NCI-H1436 (cell line): ENCODE data around the gene RALGAPB.
"Not testable (repeated sequence)": the region's sequence is repeated elsewhere in the genome, so short reads cannot be mapped to it uniquely, and the experiment has no call there.

Experiments
- DNase-seq: peaks from one replicate; lab custom pipeline; 2025; lab: John Stamatoyannopoulos, UW

Gene RALGAPB

GRCh38 chr20:38472513-38473366 lies at the start of gene RALGAPB:
Gene RALGAPB (plus strand): TSS chr20:38472843. CDS start chr20:38488433, 15,590 bp downstream.
- DNase-seq = peak; percentile 99

- no peak for DNase-seq
These were observed 49.1 kb upstream of the RALGAPB start for GRCh38 chr20:38423541-38423940.

GRCh38 chr20:38424401-38424800 lies 48.2 kb upstream of the RALGAPB start:
- no peak for DNase-seq

GRCh38 chr20:38426006-38426897 lies 46.4 kb upstream of the RALGAPB start:
- DNase-seq = no peak

GRCh38 chr20:38427655-38428023 lies 45.0 kb upstream of the RALGAPB start:
- DNase-seq = no peak

- DNase-seq = no peak
These were observed 43.8 kb upstream of the RALGAPB start for GRCh38 chr20:38428800-38429199.

GRCh38 chr20:38429301-38429700 lies 43.3 kb upstream of the RALGAPB start:
- no peak for DNase-seq

- no peak for DNase-seq
These were observed 41.8 kb upstream of the RALGAPB start for GRCh38 chr20:38430679-38431325.

GRCh38 chr20:38432292-38432691 lies 40.4 kb upstream of the RALGAPB start:
- no peak for DNase-seq

GRCh38 chr20:38432870-38433269 lies 39.8 kb upstream of the RALGAPB start:
- DNase-seq = not testable (repeated sequence)

- DNase-seq = no peak
These were observed 39.2 kb upstream of the RALGAPB start for GRCh38 chr20:38433304-38433972.

- DNase-seq = no peak
These were observed 38.3 kb upstream of the RALGAPB start for GRCh38 chr20:38434301-38434741.

- DNase-seq = peak; percentile 92
These were observed 37.7 kb upstream of the RALGAPB start, which contains the start of gene SNHG17 for GRCh38 chr20:38434770-38435554. Gene SNHG17 (minus strand): TSS chr20:38435328.

- no peak for DNase-seq
These were observed 37.1 kb upstream of the RALGAPB start for GRCh38 chr20:38435555-38435939.

GRCh38 chr20:38437796-38438195 lies 34.8 kb upstream of the RALGAPB start:
- DNase-seq = no peak

GRCh38 chr20:38441110-38441509 lies 31.5 kb upstream of the RALGAPB start:
- DNase-seq = not testable (repeated sequence)

GRCh38 chr20:38441916-38442315 lies 30.7 kb upstream of the RALGAPB start:
- no peak for DNase-seq

GRCh38 chr20:38445381-38445796 lies 27.3 kb upstream of the RALGAPB start:
- DNase-seq = no peak

- no peak for DNase-seq
These were observed 26.7 kb upstream of the RALGAPB start for GRCh38 chr20:38445901-38446425.

- peak; percentile 92 for DNase-seq
These were observed 26.0 kb upstream of the RALGAPB start for GRCh38 chr20:38446441-38447209.
